Omental fat pad (tissue), 4 donors: ENCODE results near the gene TRPM7. TPM values are rescaled to one million over a fixed set of nuclear protein-coding genes. Genes with fewer than 3 reads are reported as not detected.
"Not testable (repeated sequence)": the region's sequence is repeated elsewhere in the genome, so short reads cannot be mapped to it uniquely, and the experiment has no call there.

Experiments
- ATAC-seq: fragments of 150-250 bp; one replicate; pipeline ENCODE4 v1.9.1; 2016; ENCODE audit warnings: mild to moderate bottlenecking, moderate library complexity; ENCODE audit not compliant: low FRiP score
- DNase-seq: peaks from one replicate; pipeline ENCODE4 v3.0.0-alpha.2; 2019; ENCODE audit warnings: low spot score
- total RNA-seq, 4 donors: library from RNA; depleted of rRNA; stranded (reverse); fragments of >200 nt; gene quantifications; one replicate each; pipeline ENCODE4 v1.1.0, GENCODE V29; 2016
- TF ChIP-seq, protein P1 (sequence below), 3 donors: fragments of 450-650 bp; IDR thresholded peaks; one replicate each; pipeline ENCODE4 v1.5.1; 2016 to 2017; ENCODE audit warnings: antibody characterized with exemption in 3 of 3, mild to moderate bottlenecking in 3 of 3, moderate library complexity in 2 of 3

TRPM7 gene
- total RNA-seq, 4 donors from 2014 or later: 55.5 to 63.6 (median 60.5) TPM

DNA sequence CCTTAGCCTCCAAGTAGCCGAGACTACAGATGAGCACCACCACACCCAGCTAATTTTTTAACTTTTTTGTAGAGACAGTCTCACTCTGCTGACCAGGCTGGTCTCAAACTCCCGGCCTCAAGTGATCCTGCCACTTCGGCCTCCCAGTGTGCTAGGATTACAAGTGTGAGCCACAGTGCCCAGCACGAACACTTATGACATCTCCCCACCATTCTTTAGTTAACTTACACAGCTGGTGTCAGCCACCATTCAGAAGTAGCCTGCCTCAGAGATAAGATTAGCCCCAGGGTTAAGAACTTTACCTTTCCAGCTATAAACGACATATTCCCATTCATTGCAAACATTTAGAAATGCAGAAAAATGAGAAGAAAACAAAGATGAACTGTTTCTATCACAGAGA, 58.2 kb downstream of the TRPM7 start:
- DNase-seq (no peak), ATAC-seq (no peak)
- TF ChIP-seq, protein P1, sequence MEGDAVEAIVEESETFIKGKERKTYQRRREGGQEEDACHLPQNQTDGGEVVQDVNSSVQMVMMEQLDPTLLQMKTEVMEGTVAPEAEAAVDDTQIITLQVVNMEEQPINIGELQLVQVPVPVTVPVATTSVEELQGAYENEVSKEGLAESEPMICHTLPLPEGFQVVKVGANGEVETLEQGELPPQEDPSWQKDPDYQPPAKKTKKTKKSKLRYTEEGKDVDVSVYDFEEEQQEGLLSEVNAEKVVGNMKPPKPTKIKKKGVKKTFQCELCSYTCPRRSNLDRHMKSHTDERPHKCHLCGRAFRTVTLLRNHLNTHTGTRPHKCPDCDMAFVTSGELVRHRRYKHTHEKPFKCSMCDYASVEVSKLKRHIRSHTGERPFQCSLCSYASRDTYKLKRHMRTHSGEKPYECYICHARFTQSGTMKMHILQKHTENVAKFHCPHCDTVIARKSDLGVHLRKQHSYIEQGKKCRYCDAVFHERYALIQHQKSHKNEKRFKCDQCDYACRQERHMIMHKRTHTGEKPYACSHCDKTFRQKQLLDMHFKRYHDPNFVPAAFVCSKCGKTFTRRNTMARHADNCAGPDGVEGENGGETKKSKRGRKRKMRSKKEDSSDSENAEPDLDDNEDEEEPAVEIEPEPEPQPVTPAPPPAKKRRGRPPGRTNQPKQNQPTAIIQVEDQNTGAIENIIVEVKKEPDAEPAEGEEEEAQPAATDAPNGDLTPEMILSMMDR (IDR thresholded peaks at IDR 0.05): no peak

GRCh38 chr15:50627351-50628055, 59.1 kb downstream of the TRPM7 start:
- DNase-seq (no peak), ATAC-seq (no peak)
- TF ChIP-seq, protein P1 (IDR thresholded peaks at IDR 0.05): no peak

DNA sequence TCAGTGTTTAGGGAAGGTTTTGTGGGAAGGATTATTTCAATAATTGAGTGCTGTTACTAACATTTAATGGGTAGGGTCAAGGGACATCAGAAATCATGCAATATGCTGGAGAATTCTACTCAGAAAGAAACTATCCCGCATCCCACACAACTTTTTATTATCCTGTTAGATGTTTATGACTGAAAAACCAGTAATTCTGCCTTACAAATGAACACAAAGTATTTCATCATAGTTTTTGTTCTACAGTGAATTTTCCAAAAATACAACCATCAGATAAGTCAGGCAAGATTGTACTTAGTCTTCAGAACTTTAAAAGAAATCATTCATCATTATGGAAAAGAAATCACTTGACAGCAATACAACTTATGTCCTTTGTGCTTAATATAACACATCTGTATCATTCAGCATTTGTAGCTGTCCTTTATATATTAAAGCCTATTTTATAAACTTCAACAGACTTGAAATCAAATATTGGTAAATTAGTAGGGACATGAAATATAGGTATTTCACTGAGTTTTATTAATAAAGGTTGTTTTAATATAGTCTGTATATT, 61.9 kb downstream of the TRPM7 start:
- TF ChIP-seq, protein P1 (IDR thresholded peaks at IDR 0.05): no peak
- no peak for ATAC-seq

DNA sequence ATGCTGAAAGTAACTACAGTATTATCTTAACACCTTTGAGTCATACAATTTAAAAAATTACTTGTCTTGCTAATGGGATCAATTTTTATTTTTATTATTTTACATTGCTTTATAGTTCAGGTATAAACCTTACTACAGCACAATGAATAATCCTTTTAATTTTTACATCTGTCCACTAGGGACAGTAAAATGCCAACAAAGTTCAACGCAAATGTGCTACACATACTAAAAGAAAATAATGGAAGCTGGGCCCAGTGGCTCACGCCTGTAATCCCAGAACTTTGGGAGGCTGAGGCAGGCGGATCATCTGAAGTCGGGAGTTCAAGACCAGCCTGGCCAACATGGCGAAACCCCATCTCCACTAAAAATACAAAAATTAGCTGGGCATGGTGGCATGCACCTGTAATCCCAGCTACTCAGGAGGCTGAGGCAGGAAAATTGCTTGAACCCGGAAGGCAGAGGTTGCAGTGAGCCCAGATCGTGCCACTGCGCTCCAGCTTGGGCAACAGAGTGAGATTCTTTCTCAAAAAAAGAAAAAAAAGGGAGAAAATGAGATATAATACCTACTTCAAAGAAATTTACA, 64.1 kb downstream of the TRPM7 start:
- DNase-seq, ATAC-seq: not testable (repeated sequence)

More for the DNA sequence above, 61.9 kb downstream of the TRPM7 start:
- no peak for DNase-seq

GRCh38 chr15:50616960-50617359, 69.6 kb downstream of the TRPM7 start:
- not testable (repeated sequence) for ATAC-seq, DNase-seq

DNA sequence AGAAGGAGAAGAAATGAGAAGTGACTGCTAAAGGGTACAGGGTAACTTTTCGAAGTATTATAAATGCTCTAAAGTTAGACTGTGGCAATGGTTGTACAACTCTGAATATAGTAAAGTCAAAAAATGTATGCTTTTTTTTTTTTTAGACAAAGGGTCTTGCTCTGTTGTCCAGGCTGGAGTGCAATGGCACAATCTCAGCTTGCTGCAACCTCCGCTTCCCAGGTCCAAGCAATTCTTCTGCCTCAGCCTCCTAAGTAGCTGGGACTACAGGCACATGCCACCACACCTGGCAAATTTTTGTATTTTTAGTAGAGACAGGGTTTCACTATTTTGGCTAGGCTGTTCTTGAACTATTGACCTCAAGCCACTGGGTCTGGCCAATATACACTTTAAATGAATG, 70.0 kb downstream of the TRPM7 start:
- ATAC-seq, DNase-seq: not testable (repeated sequence)

DNA sequence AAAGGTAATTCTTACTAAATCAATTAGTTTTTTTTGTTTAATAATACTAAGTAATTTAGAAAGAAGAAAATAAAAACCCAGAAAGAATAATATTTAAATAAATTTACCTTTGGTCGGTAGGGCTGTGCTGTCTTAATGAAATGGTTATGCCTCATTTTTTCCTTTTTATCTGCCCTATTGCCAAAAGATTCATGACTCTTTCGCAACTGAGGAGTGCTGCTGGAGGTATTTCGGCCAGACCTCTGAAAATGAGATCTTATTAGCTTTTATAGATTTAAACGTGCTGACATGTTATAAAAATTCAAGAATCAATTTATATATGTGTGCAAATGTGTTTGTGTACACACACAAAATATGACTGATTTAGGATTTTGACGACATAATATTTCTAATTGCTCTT, 73.0 kb downstream of the TRPM7 start:
- TF ChIP-seq, protein P1 (IDR thresholded peaks at IDR 0.05): no peak
- DNase-seq (no peak), ATAC-seq (no peak)

DNA sequence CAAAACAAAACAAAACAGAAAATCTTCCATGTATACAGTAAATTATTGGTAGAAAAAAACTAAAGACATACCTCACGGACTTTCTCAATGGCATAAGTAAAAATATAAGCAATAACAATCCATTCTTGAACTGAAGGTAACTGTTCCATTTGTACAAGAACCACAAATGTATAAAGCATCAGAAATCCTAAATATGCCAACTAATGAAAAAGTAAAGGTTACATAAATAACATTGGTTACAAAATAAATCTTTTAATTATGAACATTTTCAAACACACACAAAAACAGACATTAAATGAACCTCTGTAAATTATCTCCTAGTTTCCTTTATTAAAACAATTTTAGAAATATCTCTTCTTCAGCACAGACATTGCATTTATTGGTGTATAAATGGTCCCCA, 79.5 kb downstream of the TRPM7 start:
- DNase-seq (no peak), ATAC-seq (no peak)
- TF ChIP-seq, protein P1 (IDR thresholded peaks at IDR 0.05): no peak
